ENCODE measurements around the gene DNAH9. TPM values are rescaled to one million over a fixed set of nuclear protein-coding genes. Genes with fewer than 3 reads are reported as not detected.

The DNAH9 gene, protein sequence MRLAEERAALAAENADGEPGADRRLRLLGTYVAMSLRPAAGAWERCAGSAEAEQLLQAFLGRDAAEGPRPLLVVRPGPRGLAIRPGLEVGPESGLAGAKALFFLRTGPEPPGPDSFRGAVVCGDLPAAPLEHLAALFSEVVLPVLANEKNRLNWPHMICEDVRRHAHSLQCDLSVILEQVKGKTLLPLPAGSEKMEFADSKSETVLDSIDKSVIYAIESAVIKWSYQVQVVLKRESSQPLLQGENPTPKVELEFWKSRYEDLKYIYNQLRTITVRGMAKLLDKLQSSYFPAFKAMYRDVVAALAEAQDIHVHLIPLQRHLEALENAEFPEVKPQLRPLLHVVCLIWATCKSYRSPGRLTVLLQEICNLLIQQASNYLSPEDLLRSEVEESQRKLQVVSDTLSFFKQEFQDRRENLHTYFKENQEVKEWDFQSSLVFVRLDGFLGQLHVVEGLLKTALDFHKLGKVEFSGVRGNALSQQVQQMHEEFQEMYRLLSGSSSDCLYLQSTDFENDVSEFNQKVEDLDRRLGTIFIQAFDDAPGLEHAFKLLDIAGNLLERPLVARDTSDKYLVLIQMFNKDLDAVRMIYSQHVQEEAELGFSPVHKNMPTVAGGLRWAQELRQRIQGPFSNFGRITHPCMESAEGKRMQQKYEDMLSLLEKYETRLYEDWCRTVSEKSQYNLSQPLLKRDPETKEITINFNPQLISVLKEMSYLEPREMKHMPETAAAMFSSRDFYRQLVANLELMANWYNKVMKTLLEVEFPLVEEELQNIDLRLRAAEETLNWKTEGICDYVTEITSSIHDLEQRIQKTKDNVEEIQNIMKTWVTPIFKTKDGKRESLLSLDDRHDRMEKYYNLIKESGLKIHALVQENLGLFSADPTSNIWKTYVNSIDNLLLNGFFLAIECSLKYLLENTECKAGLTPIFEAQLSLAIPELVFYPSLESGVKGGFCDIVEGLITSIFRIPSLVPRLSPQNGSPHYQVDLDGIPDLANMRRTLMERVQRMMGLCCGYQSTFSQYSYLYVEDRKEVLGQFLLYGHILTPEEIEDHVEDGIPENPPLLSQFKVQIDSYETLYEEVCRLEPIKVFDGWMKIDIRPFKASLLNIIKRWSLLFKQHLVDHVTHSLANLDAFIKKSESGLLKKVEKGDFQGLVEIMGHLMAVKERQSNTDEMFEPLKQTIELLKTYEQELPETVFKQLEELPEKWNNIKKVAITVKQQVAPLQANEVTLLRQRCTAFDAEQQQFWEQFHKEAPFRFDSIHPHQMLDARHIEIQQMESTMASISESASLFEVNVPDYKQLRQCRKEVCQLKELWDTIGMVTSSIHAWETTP (N-terminal part only)
- 0.09 TPM in 1 of 2 replicates, not detected in the other for total RNA-seq

GRCh38 chr17:11598274-11599221 is at the start of gene DNAH9:
DNAH9 (plus strand) TSS chr17:11598470; CDS start chr17:11598499, 29 bp downstream.

DNA sequence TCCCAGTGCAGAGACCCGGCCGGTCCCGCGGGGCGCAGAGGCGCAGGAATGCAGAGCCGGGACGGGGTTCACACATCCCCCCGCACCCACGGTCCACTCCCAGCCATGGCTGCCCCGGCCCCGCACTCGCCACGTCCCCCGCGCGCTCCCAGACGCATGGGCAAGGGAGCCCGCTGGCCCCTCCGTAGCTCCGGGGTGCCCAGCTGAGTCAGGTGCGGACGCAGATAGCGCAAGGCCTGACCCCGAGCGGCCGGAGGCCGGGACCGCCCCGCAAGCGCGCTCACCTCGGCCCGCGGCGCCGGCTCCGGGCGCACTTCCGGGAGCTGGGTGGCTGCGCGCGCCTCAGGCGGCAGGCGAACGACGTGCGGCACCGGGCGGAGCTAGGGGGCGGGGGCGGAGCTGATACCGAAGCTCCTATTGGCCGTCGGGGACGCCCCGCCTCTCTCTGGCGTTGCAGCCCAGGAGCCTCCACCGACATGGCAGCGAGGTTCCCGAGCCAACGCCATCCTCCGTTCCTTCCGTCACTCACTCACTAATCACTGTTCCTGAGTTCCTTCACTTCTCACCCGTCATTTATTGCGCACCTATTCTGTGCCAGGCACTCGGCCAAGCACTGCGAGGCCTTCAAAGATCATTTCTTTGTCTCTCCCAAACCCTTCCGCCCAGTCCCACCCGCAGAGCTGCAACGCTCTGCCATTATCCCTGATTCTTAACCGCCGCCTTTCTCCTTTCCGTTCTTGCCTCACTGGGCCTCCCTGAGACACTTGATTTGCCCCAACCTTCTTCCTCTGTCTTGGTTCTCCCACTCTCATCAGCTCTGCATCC is 399.1 kb downstream of the DNAH9 start, which contains the start of gene ZNF18:
TSS of gene ZNF18 (minus strand) at position 329 of the 825 bp plus-strand sequence. CDS start 4,646 bp downstream, outside the sequence.

